ACHN (cell line): ENCODE measurements around the gene CD200.

Experiments used
- DNase-seq: peaks from one replicate; pipeline ENCODE4 v3.0.0-alpha.2; 2015
- in situ Hi-C: cut with HindIII; loops from 2 replicates; pipeline ENCODE4 v1.10.0; 2017; ENCODE audit warnings: low sequenced_read_pairs, low pct_ligation_motif_present, low pct_unique_long_range_greater_than_20kb

Gene CD200, protein sequence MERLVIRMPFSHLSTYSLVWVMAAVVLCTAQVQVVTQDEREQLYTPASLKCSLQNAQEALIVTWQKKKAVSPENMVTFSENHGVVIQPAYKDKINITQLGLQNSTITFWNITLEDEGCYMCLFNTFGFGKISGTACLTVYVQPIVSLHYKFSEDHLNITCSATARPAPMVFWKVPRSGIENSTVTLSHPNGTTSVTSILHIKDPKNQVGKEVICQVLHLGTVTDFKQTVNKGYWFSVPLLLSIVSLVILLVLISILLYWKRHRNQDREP

DNA sequence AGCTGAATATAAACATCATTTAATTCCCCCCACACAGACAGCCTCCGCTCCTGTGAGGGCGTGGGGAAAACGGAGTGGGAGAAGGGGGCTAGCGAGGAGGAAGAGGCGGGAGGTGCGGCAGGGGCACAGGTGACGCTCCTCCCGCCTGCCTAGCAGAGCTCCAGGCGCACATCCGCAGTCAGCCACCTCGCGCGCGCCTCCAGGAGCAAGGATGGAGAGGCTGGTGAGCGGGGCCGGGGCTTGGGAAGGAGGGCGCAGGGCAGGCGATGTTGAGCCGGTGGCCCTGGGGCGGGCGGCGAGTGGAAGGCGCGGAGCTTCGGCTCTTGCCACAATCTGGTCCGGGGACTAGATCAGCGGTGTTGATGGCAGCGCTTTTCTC, at the start of gene CD200:
Gene CD200 (plus strand): TSS at position 155 of the 379 bp plus-strand sequence. CDS start 57 bp downstream, at position 212.
- DNase-seq = peak; percentile 7
- in situ Hi-C loops = no loop called here

DNA sequence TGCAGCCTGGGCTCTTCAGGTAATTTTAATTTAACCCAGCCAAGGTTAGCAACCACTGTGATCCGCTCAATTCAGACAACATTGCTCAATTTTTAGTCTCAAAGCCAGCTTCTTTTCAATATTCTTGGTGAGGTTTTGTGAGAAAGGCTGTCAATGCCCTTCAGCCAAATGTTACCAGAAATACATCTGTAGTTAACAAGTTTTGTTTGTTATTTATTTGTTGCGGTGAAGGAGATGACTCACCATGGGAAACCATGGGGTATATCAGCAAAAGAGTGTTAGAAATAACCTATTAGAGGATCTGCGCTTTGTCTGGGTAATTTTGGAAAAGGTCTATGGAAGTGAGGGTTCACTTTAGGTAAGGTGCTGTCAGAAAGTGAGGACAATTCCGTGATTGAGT, 43.9 kb upstream of the CD200 start:
- in situ Hi-C loops = no loop called here

GRCh38 chr3:112293368-112294321, 39.3 kb upstream of the CD200 start, which contains the start of gene SLC9C1:
Gene SLC9C1, minus strand, starts transcription at chr3:112294216. Its CDS starts 7,425 bp downstream, at chr3:112286791.
- in situ Hi-C loops = no loop called here
- DNase-seq = peak; percentile 71

More for the DNA sequence above, 43.9 kb upstream of the CD200 start:
- DNase-seq = no peak

DNA sequence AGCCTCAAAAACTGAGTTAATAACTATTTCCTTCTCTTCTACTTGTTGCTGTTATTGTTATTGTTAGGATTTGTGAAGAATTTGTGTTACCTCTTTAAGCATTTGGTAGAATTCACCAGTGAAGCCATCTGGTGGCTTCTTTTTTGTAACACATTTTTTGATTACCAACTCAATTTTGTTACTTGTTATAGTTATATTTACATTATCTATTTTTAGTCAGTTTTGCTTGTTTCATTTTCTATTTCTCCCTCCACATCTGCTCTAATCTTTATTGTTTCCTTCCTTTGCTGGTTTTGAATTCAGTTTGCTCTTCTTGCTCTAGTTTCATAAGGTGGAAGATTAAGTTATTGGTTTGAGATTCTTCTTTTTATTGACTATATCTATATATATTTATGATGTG, 35.2 kb upstream of the CD200 start:
- in situ Hi-C loops = no loop called here

DNA sequence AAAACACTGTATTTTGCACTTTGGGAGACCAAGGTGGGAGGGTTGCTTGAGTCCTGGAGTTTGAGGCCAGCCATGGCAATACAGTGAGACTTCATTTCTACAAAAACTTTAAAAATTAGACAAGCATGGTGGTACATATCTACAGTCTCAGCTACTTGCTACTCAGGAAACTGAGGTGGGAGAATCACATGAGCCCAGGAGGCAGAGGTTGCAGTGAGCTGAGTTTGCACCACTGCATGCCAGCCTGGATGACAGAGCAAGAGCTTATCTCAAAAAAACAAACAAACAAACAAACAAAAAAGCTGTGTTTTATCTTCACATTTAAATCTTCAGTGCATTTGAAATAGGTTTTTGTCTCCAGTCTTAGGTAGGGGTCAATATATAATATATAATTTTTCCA, 34.2 kb upstream of the CD200 start:
- DNase-seq = no peak
- in situ Hi-C loops = no loop called here

More for the DNA sequence above, 35.2 kb upstream of the CD200 start:
- no peak for DNase-seq

DNA sequence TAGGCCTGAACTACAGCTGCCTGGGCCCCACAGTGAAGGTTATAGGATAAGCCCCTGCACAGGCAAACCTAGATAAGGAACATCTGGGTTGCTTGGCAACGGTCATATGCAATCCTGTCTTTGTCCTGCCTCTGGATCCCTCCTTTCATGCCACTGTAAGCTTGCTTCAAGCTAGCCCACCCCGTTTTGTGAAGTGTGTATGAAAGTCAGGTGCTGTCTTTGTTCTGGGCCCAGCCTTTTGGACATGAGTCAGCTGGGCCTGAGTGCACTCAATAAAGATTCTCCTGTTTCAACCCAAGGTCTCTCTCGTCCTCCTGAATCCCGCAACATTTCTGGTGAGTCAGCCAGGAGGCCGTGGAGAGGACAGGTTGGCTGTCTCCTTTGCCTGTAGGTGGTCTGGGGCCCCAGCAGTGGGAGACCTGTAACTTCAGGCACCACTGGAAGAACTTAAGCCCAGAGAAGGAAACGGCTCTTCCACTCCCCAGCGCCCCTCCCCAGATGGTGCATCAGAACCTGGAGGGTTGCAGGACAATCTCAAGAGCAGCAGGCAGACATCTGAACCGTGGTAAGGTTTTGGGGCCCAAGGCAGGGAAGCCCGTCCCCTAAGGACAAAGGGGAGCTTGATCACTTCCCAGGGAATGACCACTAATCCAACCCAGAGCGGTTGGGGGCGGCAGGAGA, 30.7 kb upstream of the CD200 start:
- DNase-seq = no peak
- in situ Hi-C loops = no loop called here

GRCh38 chr3:112302881-112303763, 29.8 kb upstream of the CD200 start:
- in situ Hi-C loops = no loop called here
- no peak for DNase-seq

DNA sequence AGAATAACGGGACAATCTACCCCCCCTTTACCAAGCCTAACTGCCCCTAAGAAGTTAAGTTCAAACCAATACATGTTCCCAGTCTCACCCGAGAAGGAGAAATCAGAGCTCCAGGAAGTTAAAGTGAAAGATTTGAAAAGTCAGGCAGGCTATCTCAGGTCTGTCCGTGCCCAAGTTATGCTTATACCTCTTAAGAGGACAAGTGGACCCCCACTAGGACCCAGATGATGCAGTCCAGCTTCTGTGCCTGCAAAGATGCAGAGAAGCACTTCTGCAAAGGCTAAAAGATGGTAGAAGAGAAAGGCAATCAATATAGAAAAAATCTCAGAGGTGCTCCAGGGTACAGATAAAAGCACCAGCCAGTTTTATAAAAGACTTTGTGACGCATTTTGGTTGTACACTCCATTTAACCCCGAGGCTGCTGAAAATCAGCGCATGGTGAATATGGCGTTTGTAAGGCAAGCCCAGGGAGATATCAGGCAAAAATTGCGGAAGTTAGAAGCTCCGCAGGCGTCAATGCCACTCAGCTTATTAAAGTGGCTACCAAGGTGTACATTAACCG, 29.1 kb upstream of the CD200 start:
- peak; percentile 11 for DNase-seq

GRCh38 chr3:112304611-112305010, 28.3 kb upstream of the CD200 start:
- no peak for DNase-seq
- in situ Hi-C loops = no loop called here

More for the DNA sequence above, 29.1 kb upstream of the CD200 start:
- in situ Hi-C loops = no loop called here

- in situ Hi-C loops = no loop called here
- DNase-seq = no peak
Observed at GRCh38 chr3:112306825-112307224, 26.1 kb upstream of the CD200 start.

DNA sequence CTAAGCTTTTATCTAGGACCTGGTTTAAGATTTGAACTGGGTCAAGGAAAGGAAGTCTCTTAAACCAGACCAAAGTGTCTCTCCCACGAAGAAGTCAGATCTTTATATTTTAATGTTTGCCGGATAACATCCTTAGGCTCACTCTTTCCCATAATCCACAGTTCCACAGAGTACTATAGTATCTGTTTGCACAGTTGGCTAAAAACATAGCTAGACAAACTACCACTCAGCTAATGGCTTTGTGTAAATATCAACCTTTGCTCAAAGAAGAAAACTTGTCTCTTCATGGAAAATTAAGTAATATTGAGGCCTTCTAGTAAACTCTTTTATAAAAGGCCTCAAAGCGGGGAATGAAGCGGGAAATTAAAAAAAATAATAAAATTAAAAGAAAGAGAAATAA, 25.4 kb upstream of the CD200 start:
- DNase-seq = no peak
- in situ Hi-C loops = no loop called here

GRCh38 chr3:112308151-112308911, 24.6 kb upstream of the CD200 start:
- in situ Hi-C loops = no loop called here
- DNase-seq = no peak

- in situ Hi-C loops = no loop called here
- no peak for DNase-seq
Observed at GRCh38 chr3:112314649-112315048, 18.3 kb upstream of the CD200 start.

DNA sequence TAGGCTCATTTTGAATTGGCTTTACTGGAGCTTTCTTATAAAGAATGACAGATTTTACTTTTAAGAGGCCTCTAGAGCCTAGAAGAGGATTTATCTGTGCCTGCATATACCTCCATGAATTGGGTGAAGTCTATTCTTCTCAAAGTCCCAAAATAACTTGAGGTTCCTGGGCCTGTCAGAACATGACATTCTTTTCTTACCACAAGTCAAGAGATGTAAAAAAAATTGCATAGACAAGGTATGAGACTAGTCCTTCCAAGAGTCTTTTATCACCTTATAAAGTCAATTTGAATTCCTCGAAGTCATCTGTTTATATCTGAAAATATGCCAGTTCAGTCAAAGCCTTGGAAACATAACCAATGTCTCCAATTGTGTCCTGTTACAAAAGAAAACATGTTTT, 17.2 kb upstream of the CD200 start:
- in situ Hi-C loops = no loop called here
- DNase-seq = no peak

GRCh38 chr3:112319516-112320276, 13.3 kb upstream of the CD200 start:
- DNase-seq = no peak
- in situ Hi-C loops = no loop called here

DNA sequence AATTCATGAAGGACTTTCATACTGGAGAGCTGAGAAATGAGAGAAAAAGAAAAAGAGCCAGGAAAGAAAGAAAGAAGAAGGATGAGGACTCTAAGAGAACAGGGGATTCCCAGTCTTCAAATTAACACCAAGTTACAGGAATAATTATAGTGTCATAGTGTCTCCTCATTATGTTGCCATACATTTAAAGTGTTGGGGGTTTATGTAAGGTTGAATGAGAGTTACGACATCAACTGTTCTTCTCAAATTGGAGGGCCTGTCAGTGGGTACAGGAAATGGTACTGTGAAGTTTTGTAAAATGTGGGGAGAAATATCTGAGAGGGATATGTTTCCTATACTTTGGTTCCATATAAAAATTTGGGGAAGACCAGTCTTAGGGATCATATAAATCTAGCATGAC, 12.3 kb upstream of the CD200 start:
- in situ Hi-C loops = no loop called here
- DNase-seq = no peak
